SH-SY5Y (cell line): ENCODE results near the gene CBLN3.

Source experiments
- GATA2 ChIP-seq: IDR thresholded peaks from 2 replicates; pipeline ENCODE4 v1.6.1; 2011; ENCODE audit warnings: mild to moderate bottlenecking, low read depth, low read length
- GATA3 ChIP-seq: IDR thresholded peaks from 2 replicates; pipeline ENCODE4 v1.6.1; 2011; ENCODE audit warnings: low read depth, mild to moderate bottlenecking, low read length, moderate library complexity

- TF ChIP-seq GATA2 (no peak), GATA3 (no peak)
Measured at GRCh38 chr14:24398293-24398652, 31.2 kb downstream of the CBLN3 start.
